Head of caudate nucleus (tissue), 42 donors: ENCODE results near the gene ADCY7.
A peak's percentile ranks its signal among the peaks of the same experiment; 100 is the strongest.

ENCODE experiments used
- DNase-seq, 42 donors: peaks; one replicate each; pipeline versions ENCODE4 v3.0.0 to v3.0.0-alpha.2; 2020 to 2021; ENCODE audit warnings: mixed read lengths in 7 of 42
- intact Hi-C: fragments of 100-400 bp; cut with DNase I; formaldehyde crosslinking; loops from one replicate; pipeline ENCODE4 v1.15.0; 2022

ADCY7 gene

GRCh38 chr16:50247123-50247905 is 19.0 kb upstream of the ADCY7 start:
- peak in 1 of 42 donors; percentile 34 for DNase-seq
- intact Hi-C loops: no loop called here

GRCh38 chr16:50247906-50248608 is 18.3 kb upstream of the ADCY7 start:
- intact Hi-C loops: no loop called here
- DNase-seq: peak in 3 of 42 donors; percentile 6 to 38 (median 27)

GRCh38 chr16:50248845-50249244 is 17.5 kb upstream of the ADCY7 start:
- peak in 5 of 42 donors; percentile 1 to 29 (median 9) for DNase-seq
- intact Hi-C loops: no loop called here

- intact Hi-C loops: no loop called here
- peak in 10 of 42 donors; percentile 5 to 40 (median 28) for DNase-seq
Measured at GRCh38 chr16:50251375-50252081, 14.8 kb upstream of the ADCY7 start.

- intact Hi-C loops: no loop called here
- DNase-seq: peak in 32 of 42 donors; percentile 23 to 79 (median 55)
Measured at GRCh38 chr16:50252082-50252611, 14.2 kb upstream of the ADCY7 start.

GRCh38 chr16:50252874-50253513 is 13.4 kb upstream of the ADCY7 start:
- DNase-seq: peak in 7 of 42 donors; percentile 4 to 36 (median 26)
- intact Hi-C loops: no loop called here

- intact Hi-C loops: no loop called here
- DNase-seq: peak in 9 of 42 donors; percentile 6 to 40 (median 24)
Measured at GRCh38 chr16:50253514-50253910, 12.8 kb upstream of the ADCY7 start.

GRCh38 chr16:50254072-50254471 is 12.3 kb upstream of the ADCY7 start:
- DNase-seq: peak in 3 of 42 donors; percentile 7 to 38 (median 31)
- intact Hi-C loops: no loop called here

GRCh38 chr16:50255538-50255937 is 10.8 kb upstream of the ADCY7 start:
- intact Hi-C loops: no loop called here
- peak in 4 of 42 donors; percentile 1 to 26 (median 14) for DNase-seq

GRCh38 chr16:50256604-50257003 is 9.7 kb upstream of the ADCY7 start:
- DNase-seq: no peak
- intact Hi-C loops: no loop called here

- intact Hi-C loops: no loop called here
- peak in 3 of 42 donors; percentile 12 to 30 (median 24) for DNase-seq
Measured at GRCh38 chr16:50257876-50258275, 8.5 kb upstream of the ADCY7 start.

- peak in 12 of 42 donors; percentile 9 to 51 (median 28) for DNase-seq
- intact Hi-C loops: no loop called here
Measured at GRCh38 chr16:50259334-50260205, 6.8 kb upstream of the ADCY7 start.

GRCh38 chr16:50260206-50261159 is 5.9 kb upstream of the ADCY7 start:
- DNase-seq: peak in 6 of 42 donors; percentile 2 to 32 (median 12)
- intact Hi-C loops: no loop called here

- peak in 7 of 42 donors; percentile 2 to 29 (median 23) for DNase-seq
- intact Hi-C loops: no loop called here
Measured at GRCh38 chr16:50261160-50261706, 5.1 kb upstream of the ADCY7 start.

GRCh38 chr16:50261707-50262235 is 4.6 kb upstream of the ADCY7 start:
- intact Hi-C loops: no loop called here
- peak in 4 of 42 donors; percentile 7 to 22 (median 12) for DNase-seq
